Right ventricle myocardium superior (tissue), 1 donor: Measurements from ENCODE around the gene TMCC3. TPM values are rescaled to one million over a fixed set of nuclear protein-coding genes. Genes with fewer than 3 reads are reported as not detected.
"Not testable (repeated sequence)": the region's sequence is repeated elsewhere in the genome, so short reads cannot be mapped to it uniquely, and the experiment has no call there.

Experiments used
- ATAC-seq: fragments of 200-7000 bp; cut with Tn5 transposase; one replicate; pipeline ENCODE4 v1.9.1; 2020; ENCODE audit warnings: mild to moderate bottlenecking; ENCODE audit not compliant: poor library complexity
- DNase-seq: peaks from one replicate; pipeline ENCODE4 v3.0.0-alpha.2; 2020
- intact Hi-C: fragments of 100-400 bp; cut with DNase I; formaldehyde crosslinking; loops from one replicate; pipeline ENCODE4 v1.11.2; 2022
- total RNA-seq: library from RNA; stranded (reverse); fragmentation: NEBNext Ultra II Directional; extraction: Animal tissue kit (Norgen Biotek cat#: 25700); gene quantifications from one replicate; pipeline ENCODE4 v1.2.1, GENCODE V29; 2021
- donor health status: DM: no; HTN: yes; CAD: no; lungs with severe emphysema.

The TMCC3 gene
- total RNA-seq, 1 donor from 2014 or later: 1.5 TPM

- ATAC-seq: peak; percentile 58
- intact Hi-C loops: no loop called here
- DNase-seq: no peak
These were observed 34.1 kb downstream of the TMCC3 start for GRCh38 chr12:94616203-94616729.

- ATAC-seq (peak; percentile 68), DNase-seq (no peak)
- intact Hi-C loops: no loop called here
These were observed 34.8 kb downstream of the TMCC3 start for GRCh38 chr12:94615260-94616181.

GRCh38 chr12:94614288-94614721 is 36.1 kb downstream of the TMCC3 start:
- DNase-seq (no peak), ATAC-seq (no peak)
- intact Hi-C loops: no loop called here

- no peak for ATAC-seq
These were observed 40.4 kb downstream of the TMCC3 start for GRCh38 chr12:94609917-94610443.

GRCh38 chr12:94606810-94607209 is 43.5 kb downstream of the TMCC3 start:
- intact Hi-C loops, ATAC-seq: not testable (repeated sequence)

More at GRCh38 chr12:94609917-94610443, 40.4 kb downstream of the TMCC3 start:
- intact Hi-C loops: no loop called here
- no peak for DNase-seq

GRCh38 chr12:94604366-94604698 is 46.0 kb downstream of the TMCC3 start:
- ATAC-seq: no peak
- intact Hi-C loops: no loop called here
- DNase-seq: no peak

More at GRCh38 chr12:94606810-94607209, 43.5 kb downstream of the TMCC3 start:
- DNase-seq: not testable (repeated sequence)

GRCh38 chr12:94603434-94604365 is 46.7 kb downstream of the TMCC3 start:
- ATAC-seq (no peak), DNase-seq (no peak)
- intact Hi-C loops: no loop called here

GRCh38 chr12:94602024-94602423 is 48.3 kb downstream of the TMCC3 start:
- no peak for ATAC-seq
- no peak for DNase-seq
- intact Hi-C loops: no loop called here

- ATAC-seq, intact Hi-C loops, DNase-seq: not testable (repeated sequence)
These were observed 49.0 kb downstream of the TMCC3 start for GRCh38 chr12:94601307-94601706.

GRCh38 chr12:94599189-94599588 is 51.2 kb downstream of the TMCC3 start:
- DNase-seq (no peak), ATAC-seq (no peak)
- intact Hi-C loops: no loop called here

- no peak for DNase-seq
- intact Hi-C loops: no loop called here
- ATAC-seq: no peak
These were observed 53.1 kb downstream of the TMCC3 start for GRCh38 chr12:94597268-94597667.

GRCh38 chr12:94596596-94596995 is 53.8 kb downstream of the TMCC3 start:
- ATAC-seq (no peak), DNase-seq (no peak)
- intact Hi-C loops: no loop called here

- DNase-seq (no peak), ATAC-seq (no peak)
- intact Hi-C loops: no loop called here
These were observed 55.2 kb downstream of the TMCC3 start for GRCh38 chr12:94595152-94595551.

- DNase-seq (no peak), ATAC-seq (no peak)
- intact Hi-C loops: no loop called here
These were observed 55.9 kb downstream of the TMCC3 start for GRCh38 chr12:94594443-94594825.

GRCh38 chr12:94593822-94594442 is 56.4 kb downstream of the TMCC3 start:
- intact Hi-C loops: no loop called here
- DNase-seq (no peak), ATAC-seq (no peak)

- ATAC-seq, DNase-seq, intact Hi-C loops: not testable (repeated sequence)
These were observed 57.6 kb downstream of the TMCC3 start for GRCh38 chr12:94592723-94593122.

GRCh38 chr12:94592080-94592479 is 58.3 kb downstream of the TMCC3 start:
- ATAC-seq: no peak
- intact Hi-C loops: no loop called here
- DNase-seq: no peak

GRCh38 chr12:94590428-94590827 is 59.9 kb downstream of the TMCC3 start:
- intact Hi-C loops: no loop called here
- no peak for ATAC-seq
- DNase-seq: no peak
